Medulla oblongata (tissue), 1 donor: Measurements from ENCODE around the gene SKAP1.
"Not testable (repeated sequence)": the region's sequence is repeated elsewhere in the genome, so short reads cannot be mapped to it uniquely, and the experiment has no call there.

ENCODE experiments used
- DNase-seq: peaks from one replicate; pipeline ENCODE4 v3.0.0-alpha.2; 2015; ENCODE audit errors: extremely low spot score

The SKAP1 gene

DNA sequence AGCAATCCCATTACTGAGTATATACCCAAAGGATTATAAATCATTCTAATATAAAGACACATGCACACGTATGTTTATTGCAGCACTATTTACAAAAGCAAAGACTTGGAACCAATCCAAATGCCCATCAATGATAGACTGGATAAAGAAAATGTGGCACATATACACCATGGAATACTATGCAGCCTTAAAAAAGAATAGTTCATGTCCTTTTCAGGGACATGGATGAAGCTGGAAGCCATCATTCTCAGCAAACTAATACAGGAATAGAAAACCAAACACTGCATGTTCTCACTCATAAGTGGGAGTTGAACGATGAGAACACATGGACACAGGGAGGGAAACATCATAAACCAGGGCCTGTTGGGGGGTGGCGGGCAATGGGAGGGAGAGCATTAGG lies 19.3 kb upstream of the SKAP1 start:
- DNase-seq, result not testable (repeated sequence)

- no peak for DNase-seq
Observed at GRCh38 chr17:48445248-48445620, 15.2 kb upstream of the SKAP1 start.

DNA sequence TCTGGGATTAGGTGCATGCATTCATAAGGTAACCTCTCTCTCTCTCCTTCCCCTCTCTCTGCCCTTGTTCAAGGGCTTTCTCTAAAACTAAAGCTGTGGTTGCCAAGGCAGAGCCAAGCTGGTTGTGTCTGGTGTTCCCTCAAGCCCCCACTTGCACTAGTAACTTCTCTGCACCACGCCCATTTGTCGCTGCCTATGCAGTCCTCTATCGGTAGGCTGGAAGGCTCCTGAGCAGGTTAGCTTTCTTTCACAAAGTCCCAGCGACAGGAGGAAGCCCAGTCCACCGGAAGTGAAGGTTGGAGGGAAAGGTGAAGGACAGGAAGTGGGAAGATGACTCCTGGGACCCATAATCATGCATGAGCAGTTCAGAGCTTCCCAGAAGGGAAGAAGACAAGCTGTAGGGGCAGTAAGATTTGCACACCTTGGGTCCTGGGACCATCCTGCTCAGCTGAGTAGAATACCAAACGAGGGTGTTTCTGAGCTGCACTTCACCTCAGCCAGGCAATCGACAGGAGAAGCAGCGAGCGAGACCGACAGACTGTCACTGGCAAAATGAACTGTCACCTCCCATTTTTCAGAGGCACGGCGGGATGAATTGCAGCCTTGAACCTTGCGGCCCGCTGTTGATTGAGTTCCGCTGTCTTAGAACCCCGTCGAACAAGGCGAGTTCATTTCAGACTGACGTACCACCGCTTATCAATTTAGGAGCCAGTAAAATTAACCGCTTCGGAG lies 14.7 kb upstream of the SKAP1 start:
- DNase-seq, result no peak

GRCh38 chr17:48443712-48444111 lies 13.7 kb upstream of the SKAP1 start:
- DNase-seq, result no peak

- DNase-seq, result no peak
Observed at GRCh38 chr17:48442819-48443218, 12.8 kb upstream of the SKAP1 start.

- no peak for DNase-seq
Observed at GRCh38 chr17:48441862-48442261, 11.8 kb upstream of the SKAP1 start.

GRCh38 chr17:48441231-48441711 lies 11.3 kb upstream of the SKAP1 start:
- no peak for DNase-seq

- DNase-seq, result no peak
Observed at GRCh38 chr17:48440669-48441068, 10.7 kb upstream of the SKAP1 start.

DNA sequence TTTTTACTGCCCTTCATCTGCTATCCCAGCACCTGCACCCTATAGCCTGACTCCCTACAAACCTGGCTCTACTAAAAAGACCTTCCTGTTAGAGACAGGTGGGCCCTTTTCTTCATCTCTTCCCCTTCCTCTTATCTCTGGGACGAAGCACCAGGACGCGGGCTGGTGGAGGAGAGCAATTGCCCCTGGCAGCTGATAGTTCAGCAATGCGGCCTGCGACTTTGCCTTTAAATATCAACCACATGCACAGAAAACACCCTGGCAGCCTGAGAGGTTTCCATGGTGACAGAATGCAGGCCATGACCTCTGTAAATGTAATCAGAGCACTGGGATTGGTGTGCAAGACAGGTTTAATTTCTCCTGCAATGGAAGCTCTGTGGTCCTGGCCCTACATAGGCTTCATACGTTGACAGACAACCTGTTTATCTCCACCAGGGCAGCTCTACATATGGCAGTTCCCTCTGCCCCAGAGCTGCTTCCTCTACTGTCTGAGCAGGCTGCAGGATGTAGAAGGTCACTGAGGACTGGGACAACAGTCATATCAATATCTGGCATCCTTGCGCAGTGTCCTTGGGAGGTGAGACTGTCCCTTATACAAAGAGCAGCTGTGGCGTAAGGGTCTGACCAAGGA lies 10.0 kb upstream of the SKAP1 start:
- no peak for DNase-seq

GRCh38 chr17:48439110-48439850 lies 9.3 kb upstream of the SKAP1 start:
- no peak for DNase-seq

- DNase-seq, result no peak
Observed at GRCh38 chr17:48438516-48439061, 8.6 kb upstream of the SKAP1 start.

- DNase-seq, result no peak
Observed at GRCh38 chr17:48433896-48434295, 3.9 kb upstream of the SKAP1 start.

GRCh38 chr17:48432820-48433775 lies 3.1 kb upstream of the SKAP1 start:
- DNase-seq, result no peak

DNA sequence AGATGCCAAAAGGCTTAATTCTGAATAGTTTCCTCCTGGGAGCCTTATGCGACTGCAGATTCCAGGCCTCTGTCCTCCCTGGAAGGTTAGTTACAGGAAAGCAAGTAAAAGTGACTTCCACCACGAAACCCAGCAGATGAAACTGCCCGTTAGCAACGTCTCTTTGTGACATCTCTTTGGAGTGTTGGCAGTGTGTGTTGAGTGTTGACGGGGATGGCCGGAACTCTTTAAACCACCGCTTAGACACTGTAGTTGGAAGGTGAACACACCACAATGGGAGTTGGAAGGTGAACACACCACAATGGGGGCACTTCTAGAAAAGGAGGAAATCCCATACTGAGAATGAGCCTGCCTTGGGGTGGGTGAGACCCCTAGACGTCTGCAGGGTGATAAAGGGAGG lies 858 bp downstream of the SKAP1 start:
- no peak for DNase-seq

GRCh38 chr17:48427598-48427997 lies 2.4 kb downstream of the SKAP1 start:
- no peak for DNase-seq

DNA sequence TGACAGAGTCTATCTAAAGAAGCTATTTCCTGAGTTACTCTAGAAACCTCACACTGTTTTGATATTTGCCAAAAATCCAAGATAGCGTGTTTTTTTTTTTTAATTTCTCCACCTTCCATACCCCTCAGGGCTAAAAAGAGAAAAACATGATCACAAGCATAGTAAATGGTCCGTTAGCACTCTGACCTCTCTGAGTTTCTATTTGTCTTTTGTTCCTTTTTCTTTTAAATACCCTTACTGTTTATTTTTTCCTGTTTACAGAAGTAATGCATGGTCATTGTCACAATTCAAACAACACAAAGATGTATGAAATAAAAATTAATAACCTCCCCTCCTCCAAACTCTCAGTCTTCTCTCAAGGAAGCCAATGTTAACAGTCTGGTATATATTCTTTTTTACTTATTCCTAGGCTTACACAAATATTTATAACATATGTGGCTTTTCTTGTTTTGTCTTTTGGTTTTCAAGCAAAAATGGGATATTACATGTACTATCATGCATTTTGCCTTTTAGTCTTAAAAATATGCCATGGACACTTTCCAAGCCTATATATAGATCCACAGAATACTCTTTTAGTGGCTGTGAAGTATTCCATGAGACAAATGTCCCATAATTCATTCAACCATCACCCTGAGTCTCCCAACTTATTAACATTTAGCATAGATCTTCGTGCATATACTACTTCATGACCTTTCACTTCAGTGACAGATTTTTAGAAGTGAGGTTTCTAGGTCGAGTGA lies 3.1 kb downstream of the SKAP1 start:
- no peak for DNase-seq

DNA sequence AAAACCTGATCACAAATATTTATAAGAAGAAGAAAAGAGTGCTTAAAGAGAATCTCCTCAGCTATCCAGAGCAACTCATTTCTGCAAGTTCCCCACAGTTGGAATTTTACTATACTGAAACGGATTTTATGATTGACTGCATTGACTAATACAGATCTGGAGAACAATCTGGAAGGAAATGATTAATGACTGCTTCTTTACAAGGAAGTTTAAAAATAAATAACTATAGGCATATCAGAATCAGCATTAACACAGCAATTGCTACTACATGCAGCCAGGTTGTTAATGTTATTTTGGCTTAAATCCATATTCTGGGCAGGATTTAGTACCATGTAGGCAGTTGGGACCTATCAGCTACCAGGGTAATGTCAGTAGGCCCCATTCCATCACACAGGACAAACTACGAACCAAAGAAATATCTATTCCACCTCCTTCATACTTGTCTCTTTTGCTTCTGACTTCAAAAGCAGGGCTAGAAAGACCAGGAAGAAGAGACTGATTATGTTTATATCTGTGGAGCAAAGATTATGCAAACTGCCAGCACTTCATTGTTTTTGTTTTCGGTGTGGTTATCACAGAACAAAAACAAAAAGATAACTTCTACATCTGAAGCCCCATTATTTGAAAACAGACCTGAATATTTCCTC lies 3.9 kb downstream of the SKAP1 start:
- no peak for DNase-seq

DNA sequence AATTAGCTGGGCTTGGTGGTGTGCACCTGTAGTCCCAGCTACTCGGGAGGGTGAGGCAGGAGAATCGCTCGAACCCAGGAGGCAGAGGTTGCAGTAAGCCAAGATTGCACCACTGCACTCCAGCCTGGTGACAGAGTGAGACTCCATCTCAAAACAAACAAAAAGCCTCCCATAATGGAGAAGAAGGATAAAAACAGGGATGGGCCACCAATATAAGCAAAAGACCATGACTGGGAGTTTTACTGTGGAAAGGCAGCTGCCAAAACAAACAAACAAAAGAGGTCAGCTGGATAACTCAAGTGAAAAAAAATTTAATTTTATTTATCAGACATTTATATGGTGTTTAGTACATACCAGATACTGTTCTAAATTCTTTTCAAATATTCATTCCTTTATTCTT lies 8.0 kb downstream of the SKAP1 start:
- DNase-seq, result not testable (repeated sequence)

DNA sequence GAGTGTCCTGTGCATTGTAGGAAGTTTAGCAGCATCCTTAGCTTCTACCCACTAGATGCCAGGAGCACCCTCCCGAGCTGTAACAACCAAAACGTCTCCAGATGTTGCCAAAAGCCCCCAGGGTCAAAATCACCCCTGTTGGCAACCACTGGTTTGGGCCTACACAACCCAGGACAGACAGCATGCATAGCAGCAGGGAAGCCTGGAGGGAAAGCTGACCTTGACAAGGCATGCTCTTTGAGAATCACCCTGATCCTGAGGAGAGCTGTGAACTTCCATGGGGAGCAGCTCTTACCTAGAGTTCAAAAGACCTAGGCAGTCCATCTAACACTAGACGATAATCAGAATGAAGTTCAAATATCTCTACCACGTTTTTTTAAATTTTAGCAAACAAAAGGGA lies 9.2 kb downstream of the SKAP1 start:
- no peak for DNase-seq

DNA sequence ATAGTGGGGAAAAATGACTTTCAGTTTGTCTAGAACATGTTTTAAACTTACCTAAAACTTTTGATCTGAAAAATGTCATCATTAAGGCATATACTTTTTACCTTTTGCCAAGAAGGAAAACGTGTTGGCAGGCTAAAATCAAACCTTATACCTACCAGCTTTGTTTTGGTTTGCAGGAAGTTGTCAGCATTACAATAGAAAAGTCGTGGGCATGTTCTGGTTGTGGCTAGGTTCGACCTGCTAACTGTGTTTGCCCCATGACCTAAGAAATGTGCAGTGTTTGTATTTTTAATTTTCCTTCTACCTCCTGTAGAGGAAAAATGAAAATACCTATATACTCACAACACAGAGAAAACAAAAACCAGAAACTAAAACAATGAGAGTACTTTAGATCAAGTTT lies 13.0 kb downstream of the SKAP1 start:
- no peak for DNase-seq
